HS-27A (cell line): ENCODE results near the gene IFT88.
"Not testable (repeated sequence)": the region's sequence is repeated elsewhere in the genome, so short reads cannot be mapped to it uniquely, and the experiment has no call there.

Experiments used
- DNase-seq: peaks from one replicate; pipeline ENCODE4 v3.0.0-alpha.2; 2012; ENCODE audit warnings: low read depth, missing footprints

The IFT88 gene

DNA sequence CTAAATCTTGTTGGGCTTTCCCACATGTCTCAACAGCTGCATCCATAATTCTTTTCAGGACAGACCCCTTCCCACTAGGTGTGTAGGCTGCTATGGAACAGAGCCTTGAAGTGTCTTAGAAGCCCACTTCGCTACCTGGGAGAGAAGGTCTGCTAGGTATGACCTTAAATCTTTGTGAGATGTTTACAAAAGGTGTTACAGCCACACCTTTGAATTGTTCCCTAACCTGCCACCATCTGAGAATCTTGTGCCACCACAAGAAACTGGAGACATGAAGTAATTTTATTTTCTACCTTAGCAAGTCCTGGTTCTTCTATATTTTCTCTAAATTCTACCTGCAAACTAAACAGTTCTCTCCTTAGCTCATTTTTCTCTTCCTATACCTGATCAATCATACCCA is 69.1 kb downstream of the IFT88 start:
- DNase-seq: no peak

GRCh38 chr13:20637811-20638210 is 70.9 kb downstream of the IFT88 start:
- DNase-seq: no peak

DNA sequence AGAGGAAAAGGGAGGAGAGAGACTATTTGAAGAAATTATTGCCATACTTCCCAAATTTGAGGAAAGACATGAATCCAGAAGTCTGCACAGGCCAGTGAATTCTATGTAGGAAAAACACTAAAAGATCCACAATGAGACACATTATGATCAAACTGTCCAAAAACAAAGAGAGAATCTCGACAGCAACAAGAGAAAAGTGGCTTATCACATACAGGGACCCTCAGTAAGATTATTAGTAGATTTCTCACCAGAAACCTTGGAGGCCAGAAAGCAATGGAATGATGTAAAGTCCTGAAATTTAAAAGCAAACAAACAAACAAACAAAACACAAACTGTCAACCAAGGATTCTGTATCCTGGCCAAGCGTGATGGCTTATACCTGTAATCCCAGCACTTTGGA is 80.8 kb downstream of the IFT88 start:
- no peak for DNase-seq

GRCh38 chr13:20652946-20653345 is 86.0 kb downstream of the IFT88 start:
- no peak for DNase-seq

GRCh38 chr13:20654156-20654555 is 87.2 kb downstream of the IFT88 start:
- peak; percentile 22 for DNase-seq

DNA sequence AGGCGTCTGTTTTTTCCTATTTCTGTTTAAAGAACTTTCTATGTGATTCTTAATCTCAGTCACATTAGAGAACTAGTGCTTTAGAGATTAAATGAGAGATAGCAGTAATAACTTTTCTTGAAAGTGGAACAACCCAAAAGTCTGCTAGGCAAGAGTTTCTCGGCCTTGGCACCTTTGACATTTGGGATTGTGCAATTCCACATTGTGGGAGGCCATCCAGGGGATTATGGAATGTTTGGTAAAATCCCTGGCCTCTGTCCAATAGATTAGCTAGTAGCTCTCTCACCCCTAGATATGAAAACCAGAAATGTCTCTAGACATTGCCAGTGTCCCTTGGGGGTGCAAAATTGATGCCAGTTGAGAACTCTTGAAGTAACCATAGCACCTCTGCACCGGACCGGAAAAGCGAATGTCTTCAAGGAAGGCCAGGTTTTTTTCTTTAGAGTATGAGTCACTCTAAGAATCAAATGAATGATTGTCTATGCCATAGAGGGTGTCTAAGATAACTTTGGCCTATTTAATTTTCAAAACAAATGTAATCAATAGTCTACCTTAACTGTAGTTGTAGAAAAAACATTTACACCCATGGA is 91.6 kb downstream of the IFT88 start:
- DNase-seq: peak; percentile 4

GRCh38 chr13:20664351-20664750 is 97.4 kb downstream of the IFT88 start:
- no peak for DNase-seq

- no peak for DNase-seq
Measured at GRCh38 chr13:20666948-20667347, 100.0 kb downstream of the IFT88 start.

DNA sequence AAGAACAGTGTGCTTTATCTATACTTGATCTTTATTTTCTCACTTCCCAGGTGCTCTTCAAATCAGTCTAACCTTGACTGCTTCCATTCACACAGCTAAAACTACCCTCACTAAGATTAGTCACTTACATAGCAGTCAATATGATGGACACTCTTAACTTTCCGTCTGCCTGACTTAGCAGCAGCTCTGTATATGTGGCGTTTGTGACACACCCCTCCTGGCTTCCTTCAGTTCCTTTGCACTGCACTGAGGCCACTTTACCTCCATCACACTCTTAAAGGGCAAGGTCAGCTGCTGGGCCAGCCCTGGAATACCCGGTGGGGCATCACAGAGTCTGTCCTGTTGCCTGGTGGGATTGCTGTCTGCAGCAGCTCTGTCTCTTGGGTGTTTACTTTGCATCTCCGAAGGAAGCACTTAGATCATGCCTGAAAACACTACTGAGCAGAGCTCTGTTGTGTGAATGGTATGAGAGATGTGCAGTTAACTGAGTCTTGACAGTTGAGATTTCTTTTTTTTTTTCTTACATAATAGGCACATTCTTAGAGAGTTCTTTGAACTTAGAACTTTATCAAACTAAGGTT is 101.0 kb downstream of the IFT88 start:
- DNase-seq: no peak

DNA sequence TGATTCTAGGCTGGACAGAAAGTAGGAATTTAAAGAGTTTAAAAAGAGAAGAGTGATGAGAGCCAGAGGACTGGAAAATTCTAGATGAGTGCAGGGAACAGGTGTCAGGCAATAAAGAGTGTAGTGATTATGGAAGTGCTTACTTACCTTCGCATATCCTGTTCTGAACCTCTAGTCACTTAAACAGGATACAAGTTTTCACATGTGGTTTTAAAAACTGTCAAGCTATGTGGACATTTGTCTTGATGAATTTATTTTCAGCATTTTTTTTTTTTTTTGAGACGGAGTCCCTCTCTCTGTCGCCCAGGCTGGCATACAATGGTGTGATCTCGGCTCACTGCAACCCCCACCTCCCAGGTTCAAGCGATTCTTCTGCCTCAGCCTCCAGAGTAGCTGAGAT is 102.2 kb downstream of the IFT88 start:
- no peak for DNase-seq

DNA sequence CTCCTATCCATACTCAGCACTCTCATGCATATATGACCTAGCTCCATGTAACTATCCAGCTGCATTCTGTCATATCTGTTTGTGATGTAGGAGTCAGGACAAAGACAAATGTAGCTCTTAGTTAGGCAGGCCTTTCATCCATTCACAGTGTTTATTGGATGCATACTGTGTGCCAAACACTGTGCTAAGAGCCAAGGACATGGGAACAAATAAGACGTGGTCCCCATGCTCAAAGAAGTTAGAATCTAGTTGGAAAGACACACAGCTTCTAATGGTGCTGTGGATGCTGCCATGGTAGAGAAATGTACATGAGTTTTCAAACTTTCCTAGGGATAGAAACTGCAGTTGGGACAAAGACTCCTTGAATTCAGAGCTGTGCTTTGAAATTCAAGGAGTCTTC is 104.8 kb downstream of the IFT88 start:
- no peak for DNase-seq

GRCh38 chr13:20672772-20673171 is 105.8 kb downstream of the IFT88 start:
- DNase-seq: no peak

GRCh38 chr13:20673715-20674114 is 106.8 kb downstream of the IFT88 start:
- no peak for DNase-seq

DNA sequence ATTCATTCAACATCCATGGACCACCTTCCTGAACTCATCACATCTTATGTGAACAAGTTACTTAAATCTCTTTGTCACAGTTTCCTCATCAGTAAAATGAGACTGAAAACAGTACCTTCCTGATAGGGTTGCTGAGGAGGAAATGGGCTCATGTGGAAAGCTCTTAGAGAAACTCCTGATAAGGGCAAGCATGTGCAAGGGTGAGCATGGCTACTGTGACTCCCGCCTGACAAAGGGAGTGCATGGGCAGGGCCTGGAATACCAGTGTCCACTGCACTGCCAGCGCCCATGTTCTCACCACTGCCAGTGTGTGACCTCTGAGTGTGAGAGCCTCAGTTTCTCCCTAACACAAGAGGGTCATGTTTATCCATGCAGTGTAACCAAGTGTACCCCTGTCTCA is 109.3 kb downstream of the IFT88 start:
- no peak for DNase-seq

DNA sequence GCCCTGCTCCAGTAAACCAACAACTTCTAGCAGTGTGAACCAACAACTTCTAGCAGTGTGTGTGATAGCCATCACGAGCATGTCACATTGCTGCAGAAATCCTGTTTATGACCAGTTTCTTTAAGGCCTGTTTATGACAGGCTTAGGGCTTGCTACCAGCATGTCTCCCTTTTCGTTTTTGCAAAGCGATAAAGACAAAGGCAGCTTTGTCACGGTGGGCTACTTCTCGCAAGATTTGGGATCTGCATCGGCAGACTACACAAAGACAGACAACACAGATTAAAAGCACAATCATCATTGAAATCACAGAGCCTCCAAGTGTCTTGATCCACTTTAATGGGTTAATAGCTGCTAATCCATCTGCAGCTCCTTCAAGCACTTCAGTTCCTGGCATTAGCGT is 111.6 kb downstream of the IFT88 start:
- DNase-seq: not testable (repeated sequence)

GRCh38 chr13:20679879-20680278 is 112.9 kb downstream of the IFT88 start:
- no peak for DNase-seq

- no peak for DNase-seq
Measured at GRCh38 chr13:20680416-20681080, 113.6 kb downstream of the IFT88 start.

DNA sequence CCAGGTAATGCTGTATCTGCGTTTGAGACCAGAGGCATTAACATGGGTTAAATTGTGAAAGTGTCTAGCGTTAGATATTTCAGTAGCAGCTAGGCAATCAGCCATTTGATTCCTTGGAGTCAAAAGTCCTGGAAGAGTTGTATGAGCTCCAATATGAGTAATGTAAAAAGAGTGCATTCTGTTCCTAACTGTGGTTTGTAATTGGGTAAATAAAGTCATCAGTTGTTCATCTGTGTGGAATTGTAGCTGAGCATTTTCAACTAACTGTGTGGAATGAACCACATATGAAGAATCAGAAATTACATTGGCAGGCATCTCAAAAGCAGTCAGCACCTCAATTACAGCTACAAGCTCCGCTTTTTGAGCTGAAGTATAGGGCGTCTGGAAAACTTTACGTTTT is 114.5 kb downstream of the IFT88 start:
- DNase-seq: not testable (repeated sequence)

GRCh38 chr13:20682061-20682460 is 115.1 kb downstream of the IFT88 start:
- no peak for DNase-seq

DNA sequence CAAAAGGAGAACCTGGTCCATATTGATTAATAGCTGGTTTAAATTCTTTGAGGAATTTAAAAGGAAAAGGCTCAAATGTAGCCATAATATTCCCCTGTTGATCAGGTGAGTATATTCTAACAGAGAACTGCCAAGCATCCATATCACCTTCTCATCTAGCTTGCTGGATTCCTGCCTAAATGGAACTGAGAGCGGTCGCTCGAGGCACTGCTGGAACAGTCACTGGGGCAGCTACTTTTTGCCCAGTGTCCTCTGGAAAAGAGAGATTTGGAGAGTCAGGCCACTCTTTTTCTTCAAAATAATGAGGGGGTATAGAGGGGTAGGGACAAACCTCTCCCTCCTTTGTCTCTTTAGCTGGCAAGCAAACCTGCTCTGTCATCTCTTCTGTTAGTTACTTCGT is 117.1 kb downstream of the IFT88 start:
- DNase-seq: no peak

- no peak for DNase-seq
Measured at GRCh38 chr13:20684546-20684945, 117.6 kb downstream of the IFT88 start.

DNA sequence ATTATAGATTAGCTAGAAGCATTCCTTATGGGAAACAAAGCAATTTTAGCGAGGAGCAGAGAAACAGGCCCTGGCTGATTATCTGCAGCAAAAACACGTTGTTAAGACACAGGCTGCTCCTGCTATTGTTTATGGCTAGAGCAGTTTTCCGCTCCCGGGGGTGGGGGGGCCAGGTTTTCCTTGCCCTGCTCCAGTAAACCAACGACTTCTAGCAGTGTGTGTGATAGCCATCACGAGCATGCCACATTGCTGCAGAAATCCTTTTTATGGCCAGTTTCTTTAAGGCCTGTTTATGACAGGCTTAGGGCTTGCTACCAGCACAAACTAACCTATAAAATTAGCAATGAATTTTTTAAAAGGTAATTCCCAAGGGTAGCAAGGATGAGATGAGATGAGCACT is 118.1 kb downstream of the IFT88 start:
- no peak for DNase-seq

DNA sequence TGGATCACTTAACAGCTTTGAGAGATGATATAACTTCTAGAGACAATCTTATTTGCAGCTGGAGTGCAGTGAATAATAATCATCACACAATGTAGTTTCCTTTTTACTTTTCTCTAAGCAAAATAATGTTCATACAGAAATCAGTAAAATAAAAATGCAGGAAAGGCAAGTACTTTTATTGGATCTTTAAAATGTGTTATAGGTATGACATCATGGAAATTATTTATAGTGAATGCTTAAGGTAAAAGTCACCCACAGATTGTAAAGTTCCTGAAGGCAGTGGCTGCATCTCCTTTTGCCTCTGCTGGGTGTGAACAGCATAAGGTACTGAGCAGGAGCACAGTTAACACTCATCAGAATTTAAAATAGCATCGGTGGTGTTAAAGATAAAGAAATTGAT is 119.2 kb downstream of the IFT88 start:
- no peak for DNase-seq
